ENCODE measurements around the gene TMEM132C. TPM values are rescaled to one million over a fixed set of nuclear protein-coding genes. Genes with fewer than 3 reads are reported as not detected.
A peak's percentile ranks its signal among the peaks of the same experiment; 100 is the strongest.

Gene TMEM132C
- total RNA-seq, 2 donors from 2014 or later, result 0.26 to 0.33 TPM

DNA sequence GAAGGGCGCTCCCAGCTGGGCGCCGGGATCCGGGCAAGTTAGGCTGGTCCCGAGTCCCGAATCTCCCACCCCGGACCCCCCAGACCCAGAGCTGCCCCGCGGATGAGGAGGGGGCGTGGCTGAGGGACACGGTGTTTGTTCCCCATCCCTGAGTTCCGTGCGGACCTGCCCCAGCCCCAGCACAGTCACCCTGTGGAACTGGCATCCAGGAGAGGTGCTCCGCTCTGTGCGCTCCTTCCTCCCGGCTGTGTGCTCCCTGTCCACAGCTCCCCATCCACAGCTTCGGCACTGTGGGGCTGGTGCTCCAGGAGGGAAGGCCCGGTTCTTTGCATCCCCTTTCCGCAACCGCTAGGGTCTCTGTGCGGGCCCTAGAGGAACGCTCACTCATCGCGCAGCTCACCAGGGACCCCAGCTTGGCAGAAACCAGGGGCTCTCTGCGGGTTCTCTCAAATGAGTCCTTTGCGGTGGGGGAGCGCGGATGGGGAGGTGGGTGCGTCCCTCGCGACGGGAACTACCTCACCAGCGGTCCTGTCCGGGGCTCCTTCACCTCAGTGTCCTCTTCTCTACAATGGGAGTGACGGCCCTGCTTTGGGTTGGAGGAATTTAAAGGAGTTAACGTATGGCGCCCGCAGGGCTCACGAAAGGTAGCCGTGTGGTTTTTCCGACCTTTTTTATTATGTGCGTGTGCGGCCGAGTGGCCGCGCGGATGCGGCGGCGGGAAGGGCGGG is 845 bp downstream of the TMEM132C start:
- TF ChIP-seq, protein P1, sequence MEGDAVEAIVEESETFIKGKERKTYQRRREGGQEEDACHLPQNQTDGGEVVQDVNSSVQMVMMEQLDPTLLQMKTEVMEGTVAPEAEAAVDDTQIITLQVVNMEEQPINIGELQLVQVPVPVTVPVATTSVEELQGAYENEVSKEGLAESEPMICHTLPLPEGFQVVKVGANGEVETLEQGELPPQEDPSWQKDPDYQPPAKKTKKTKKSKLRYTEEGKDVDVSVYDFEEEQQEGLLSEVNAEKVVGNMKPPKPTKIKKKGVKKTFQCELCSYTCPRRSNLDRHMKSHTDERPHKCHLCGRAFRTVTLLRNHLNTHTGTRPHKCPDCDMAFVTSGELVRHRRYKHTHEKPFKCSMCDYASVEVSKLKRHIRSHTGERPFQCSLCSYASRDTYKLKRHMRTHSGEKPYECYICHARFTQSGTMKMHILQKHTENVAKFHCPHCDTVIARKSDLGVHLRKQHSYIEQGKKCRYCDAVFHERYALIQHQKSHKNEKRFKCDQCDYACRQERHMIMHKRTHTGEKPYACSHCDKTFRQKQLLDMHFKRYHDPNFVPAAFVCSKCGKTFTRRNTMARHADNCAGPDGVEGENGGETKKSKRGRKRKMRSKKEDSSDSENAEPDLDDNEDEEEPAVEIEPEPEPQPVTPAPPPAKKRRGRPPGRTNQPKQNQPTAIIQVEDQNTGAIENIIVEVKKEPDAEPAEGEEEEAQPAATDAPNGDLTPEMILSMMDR (conservative IDR thresholded peaks at IDR 0.05), result peak; percentile 52
- H3K4me3 Mint-ChIP-seq, result peak overlapping the region; percentile 50
- H3K4me1 ChIP-seq (ENCODE audit: control insufficient read depth, insufficient read depth, low read length), result no peaks in the 10 kb centered on the region
- DNase-seq, result peak; percentile 80
- WGBS, 2 experiments (ENCODE audit: insufficient coverage in 1 of 2, insufficient read length in 1 of 2), result 1 to 2% methylated on average over 28 to 51 of the region's 51 CpGs
- no peak overlapping the region for H3K27ac ChIP-seq (ENCODE audit: low read depth, low read length)
- H3K9ac ChIP-seq (ENCODE audit: extremely low read depth, low read length, poor library complexity, severe bottlenecking), result no peak overlapping the region
- peaks cover 10% of the 10 kb centered on the region for H3K4me1 Mint-ChIP-seq
- H3K9me3 ChIP-seq (ENCODE audit: control insufficient read depth, low read length), result peaks cover 11% of the 10 kb centered on the region
- H3K27me3 Mint-ChIP-seq (ENCODE audit: insufficient read depth), result peaks cover 94% of the 10 kb centered on the region
- H3K36me3 ChIP-seq (ENCODE audit: control insufficient read depth, insufficient read depth, low read length), result no peaks in the 10 kb centered on the region
- H3K36me3 Mint-ChIP-seq (ENCODE audit: low read depth), result no peaks in the 10 kb centered on the region
- peak overlapping the region; percentile 58 for H3K4me3 ChIP-seq (ENCODE audit: low read length)
- no peak overlapping the region for H3K27ac Mint-ChIP-seq
- H3K27me3 ChIP-seq (ENCODE audit: control insufficient read depth, insufficient read depth, low read length, poor library complexity, severe bottlenecking), result peaks cover 94% of the 10 kb centered on the region
- peaks cover 8% of the 10 kb centered on the region for H3K9me3 Mint-ChIP-seq

DNA sequence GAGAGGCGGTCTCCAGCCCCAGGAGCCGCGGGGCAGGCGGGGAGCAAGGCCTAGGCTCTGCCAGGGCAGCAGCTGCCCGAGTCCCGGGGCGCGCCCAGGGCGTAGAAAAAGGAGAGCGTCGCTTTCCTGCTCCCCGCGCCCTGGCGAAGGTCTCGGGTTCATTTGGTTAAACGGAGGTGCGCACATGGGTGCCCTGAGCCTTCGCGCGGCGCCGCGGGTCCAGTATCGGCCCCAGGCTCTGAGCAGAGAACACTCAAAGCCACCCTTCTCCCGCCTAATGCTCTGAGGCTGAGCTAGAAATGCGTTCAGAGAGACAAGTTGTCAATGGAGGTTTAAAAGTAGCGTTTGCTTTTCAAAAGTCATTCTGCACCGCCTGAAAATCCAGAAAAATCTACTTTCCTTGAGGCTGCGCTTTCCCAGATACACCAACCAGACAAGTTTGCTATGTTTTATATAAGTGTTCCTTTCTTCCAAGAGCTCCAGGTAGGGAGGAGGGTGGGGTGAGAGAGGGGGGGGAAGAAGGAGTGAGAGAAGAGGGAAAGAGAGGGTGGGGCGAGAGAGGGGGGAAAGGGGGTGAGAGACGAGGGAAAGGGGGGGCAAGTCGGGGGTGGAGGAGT is 1.5 kb downstream of the TMEM132C start:
- H3K27me3 ChIP-seq (ENCODE audit: control insufficient read depth, insufficient read depth, low read length, poor library complexity, severe bottlenecking), result peaks cover 88% of the 10 kb centered on the region
- no peaks in the 10 kb centered on the region for H3K36me3 ChIP-seq (ENCODE audit: control insufficient read depth, insufficient read depth, low read length)
- H3K4me1 Mint-ChIP-seq, result peaks cover 10% of the 10 kb centered on the region
- peak; percentile 76 for DNase-seq
- H3K27ac ChIP-seq (ENCODE audit: low read depth, low read length), result no peak overlapping the region
- H3K9ac ChIP-seq (ENCODE audit: extremely low read depth, low read length, poor library complexity, severe bottlenecking), result no peak overlapping the region
- WGBS, 2 experiments (ENCODE audit: insufficient coverage in 1 of 2, insufficient read length in 1 of 2), result 0 to 4% methylated on average over 4 to 29 of the region's 32 CpGs
- H3K4me3 ChIP-seq (ENCODE audit: low read length), result peak overlapping the region; percentile 58
- peaks cover 94% of the 10 kb centered on the region for H3K27me3 Mint-ChIP-seq (ENCODE audit: insufficient read depth)
- TF ChIP-seq, protein P1 (conservative IDR thresholded peaks at IDR 0.05), result no peak
- H3K9me3 ChIP-seq (ENCODE audit: control insufficient read depth, low read length), result peaks cover 18% of the 10 kb centered on the region
- no peaks in the 10 kb centered on the region for H3K36me3 Mint-ChIP-seq (ENCODE audit: low read depth)
- peak overlapping the region; percentile 50 for H3K4me3 Mint-ChIP-seq
- peaks cover 8% of the 10 kb centered on the region for H3K9me3 Mint-ChIP-seq
- no peak overlapping the region for H3K27ac Mint-ChIP-seq
- H3K4me1 ChIP-seq (ENCODE audit: control insufficient read depth, insufficient read depth, low read length), result no peaks in the 10 kb centered on the region

DNA sequence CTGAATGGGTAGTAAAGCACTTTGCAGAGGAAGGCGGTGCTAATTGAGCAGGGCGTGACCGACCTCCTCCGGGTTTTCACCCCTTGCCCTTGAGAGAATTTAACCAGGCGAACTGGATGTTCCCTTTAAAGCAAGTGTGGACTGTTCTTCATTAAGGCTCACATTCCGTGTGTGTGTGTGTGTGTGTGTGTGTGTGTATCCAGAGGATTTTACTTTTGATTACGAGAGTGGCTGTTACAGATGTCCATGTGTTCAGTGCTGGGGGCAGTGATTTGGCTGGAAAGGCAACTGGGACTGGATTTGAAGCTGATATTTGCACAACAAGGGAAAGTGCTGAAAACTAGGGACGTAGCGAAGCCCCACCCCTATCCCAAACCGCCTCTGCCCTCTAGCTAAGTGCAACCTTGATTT is 2.2 kb downstream of the TMEM132C start:
- peaks cover 10% of the 10 kb centered on the region for H3K4me1 Mint-ChIP-seq
- no peak overlapping the region for H3K27ac Mint-ChIP-seq
- Histone ChIP-seq H3K4me1 (ENCODE audit: control insufficient read depth, insufficient read depth, low read length) (no peaks in the 10 kb centered on the region), H3K9me3 (ENCODE audit: control insufficient read depth, low read length) (peaks cover 17% of the 10 kb centered on the region), H3K36me3 (ENCODE audit: control insufficient read depth, insufficient read depth, low read length) (no peaks in the 10 kb centered on the region), H3K27me3 (ENCODE audit: control insufficient read depth, insufficient read depth, low read length, poor library complexity, severe bottlenecking) (peaks cover 81% of the 10 kb centered on the region), H3K27ac (ENCODE audit: low read depth, low read length) (no peak overlapping the region), H3K4me3 (ENCODE audit: low read length) (no peak overlapping the region), H3K9ac (ENCODE audit: extremely low read depth, low read length, poor library complexity, severe bottlenecking) (no peak overlapping the region)
- peaks cover 92% of the 10 kb centered on the region for H3K27me3 Mint-ChIP-seq (ENCODE audit: insufficient read depth)
- no peaks in the 10 kb centered on the region for H3K36me3 Mint-ChIP-seq (ENCODE audit: low read depth)
- TF ChIP-seq, protein P1 (conservative IDR thresholded peaks at IDR 0.05), result no peak
- peaks cover 5% of the 10 kb centered on the region for H3K9me3 Mint-ChIP-seq
- no peak overlapping the region for H3K4me3 Mint-ChIP-seq
- WGBS, 2 experiments (ENCODE audit: insufficient coverage in 1 of 2, insufficient read length in 1 of 2), result 9 to 19% methylated on average over 3 to 10 of the region's 10 CpGs
- peak; percentile 69 for DNase-seq
